ENCODE data around the gene CDKN2B.
"Not testable (repeated sequence)": the region's sequence is repeated elsewhere in the genome, so short reads cannot be mapped to it uniquely, and the experiment has no call there.

The CDKN2B gene

GRCh38 chr9:21968331-21969010 lies 40.6 kb downstream of the CDKN2B start:
- ATAC-seq (no peak), DNase-seq (no peak)

- DNase-seq, result no peak
- ATAC-seq, result no peak
Measured at GRCh38 chr9:21967702-21968101, 41.4 kb downstream of the CDKN2B start.

- no peak for DNase-seq
- no peak for ATAC-seq
Measured at GRCh38 chr9:21967169-21967568, 41.9 kb downstream of the CDKN2B start.

GRCh38 chr9:21966140-21966851 lies 42.8 kb downstream of the CDKN2B start:
- no peak for ATAC-seq
- no peak for DNase-seq

GRCh38 chr9:21965401-21965951 lies 43.6 kb downstream of the CDKN2B start:
- DNase-seq (peak; percentile 60), ATAC-seq (peak; percentile 68)

- peak; percentile 67 for ATAC-seq
- DNase-seq, result peak; percentile 65
Measured at GRCh38 chr9:21964925-21965385, 44.1 kb downstream of the CDKN2B start.

GRCh38 chr9:21961569-21961968 lies 47.5 kb downstream of the CDKN2B start:
- DNase-seq (no peak), ATAC-seq (no peak)

GRCh38 chr9:21959268-21959667 lies 49.8 kb downstream of the CDKN2B start:
- DNase-seq, ATAC-seq: not testable (repeated sequence)

GRCh38 chr9:21958833-21959232 lies 50.3 kb downstream of the CDKN2B start:
- no peak for DNase-seq
- no peak for ATAC-seq
